ENCODE results near the gene FGF10. TPM values are rescaled to one million over a fixed set of nuclear protein-coding genes. Genes with fewer than 3 reads are reported as not detected.
A peak's percentile ranks its signal among the peaks of the same experiment; 100 is the strongest.

Gene FGF10
- polyA plus RNA-seq (2012; ENCODE audit: insufficient read depth, insufficient read length, low read depth), result not detected

- peaks cover 40% of the 10 kb centered on the region for H3K27me3 ChIP-seq
Observed at GRCh38 chr5:44389090-44389822, at the start of gene FGF10. Gene FGF10, minus strand, starts transcription at chr5:44389420. Its CDS starts 738 bp downstream, at chr5:44388682.

GRCh38 chr5:44426944-44427343 is 37.7 kb upstream of the FGF10 start:
- no peak for DNase-seq

More at GRCh38 chr5:44389090-44389822, at the start of gene FGF10:
- no peak for TF ChIP-seq CTCF (IDR thresholded peaks at IDR 0.05; ENCODE audit: low read depth, low read length)
- Histone ChIP-seq H3K4me3 (ENCODE audit: low read depth, low read length) (peak within 1 kb of the TSS; percentile 37), H3K9me3 (no peaks in the 10 kb centered on the region), H3K36me3 (no peaks in the 10 kb centered on the region), H3K4me1 (no peaks in the 10 kb centered on the region)
- DNase-seq, result peak; percentile 25

GRCh38 chr5:44412286-44412685 is 23.1 kb upstream of the FGF10 start:
- Histone ChIP-seq H3K4me1 (no peaks in the 10 kb centered on the region), H3K4me3 (ENCODE audit: low read depth, low read length) (no peak overlapping the region), H3K9me3 (no peaks in the 10 kb centered on the region)

More at GRCh38 chr5:44426944-44427343, 37.7 kb upstream of the FGF10 start:
- no peaks in the 10 kb centered on the region for H3K4me1 ChIP-seq
- H3K4me3 ChIP-seq (ENCODE audit: low read depth, low read length), result no peak overlapping the region
- H3K27me3 ChIP-seq, result no peaks in the 10 kb centered on the region
- no peak for TF ChIP-seq CTCF (IDR thresholded peaks at IDR 0.05; ENCODE audit: low read depth, low read length)
- no peaks in the 10 kb centered on the region for H3K36me3 ChIP-seq
- H3K9me3 ChIP-seq, result no peaks in the 10 kb centered on the region

GRCh38 chr5:44402084-44402483 is 12.9 kb upstream of the FGF10 start:
- Histone ChIP-seq H3K27me3 (no peaks in the 10 kb centered on the region), H3K4me3 (ENCODE audit: low read depth, low read length) (no peak overlapping the region), H3K36me3 (no peaks in the 10 kb centered on the region), H3K4me1 (no peaks in the 10 kb centered on the region), H3K9me3 (no peaks in the 10 kb centered on the region)
- DNase-seq, result no peak
- no peak for TF ChIP-seq CTCF (IDR thresholded peaks at IDR 0.05; ENCODE audit: low read depth, low read length)

More at GRCh38 chr5:44412286-44412685, 23.1 kb upstream of the FGF10 start:
- DNase-seq, result no peak
- Histone ChIP-seq H3K36me3 (no peaks in the 10 kb centered on the region), H3K27me3 (no peaks in the 10 kb centered on the region)
- no peak for TF ChIP-seq CTCF (IDR thresholded peaks at IDR 0.05; ENCODE audit: low read depth, low read length)

- H3K4me1 ChIP-seq, result no peaks in the 10 kb centered on the region
- no peak overlapping the region for H3K4me3 ChIP-seq (ENCODE audit: low read depth, low read length)
- no peaks in the 10 kb centered on the region for H3K27me3 ChIP-seq
- no peaks in the 10 kb centered on the region for H3K36me3 ChIP-seq
- TF ChIP-seq CTCF (IDR thresholded peaks at IDR 0.05; ENCODE audit: low read depth, low read length), result no peak
- no peaks in the 10 kb centered on the region for H3K9me3 ChIP-seq
- no peak for DNase-seq
Observed at GRCh38 chr5:44401611-44402010, 12.4 kb upstream of the FGF10 start.

GRCh38 chr5:44398382-44398781 is 9.2 kb upstream of the FGF10 start:
- no peak for DNase-seq
- Histone ChIP-seq H3K4me3 (ENCODE audit: low read depth, low read length) (no peak overlapping the region), H3K4me1 (no peaks in the 10 kb centered on the region), H3K9me3 (no peaks in the 10 kb centered on the region), H3K27me3 (no peaks in the 10 kb centered on the region), H3K36me3 (no peaks in the 10 kb centered on the region)
- TF ChIP-seq CTCF (IDR thresholded peaks at IDR 0.05; ENCODE audit: low read depth, low read length), result no peak
